ENCODE results near the gene PPP1R9A.

DNA sequence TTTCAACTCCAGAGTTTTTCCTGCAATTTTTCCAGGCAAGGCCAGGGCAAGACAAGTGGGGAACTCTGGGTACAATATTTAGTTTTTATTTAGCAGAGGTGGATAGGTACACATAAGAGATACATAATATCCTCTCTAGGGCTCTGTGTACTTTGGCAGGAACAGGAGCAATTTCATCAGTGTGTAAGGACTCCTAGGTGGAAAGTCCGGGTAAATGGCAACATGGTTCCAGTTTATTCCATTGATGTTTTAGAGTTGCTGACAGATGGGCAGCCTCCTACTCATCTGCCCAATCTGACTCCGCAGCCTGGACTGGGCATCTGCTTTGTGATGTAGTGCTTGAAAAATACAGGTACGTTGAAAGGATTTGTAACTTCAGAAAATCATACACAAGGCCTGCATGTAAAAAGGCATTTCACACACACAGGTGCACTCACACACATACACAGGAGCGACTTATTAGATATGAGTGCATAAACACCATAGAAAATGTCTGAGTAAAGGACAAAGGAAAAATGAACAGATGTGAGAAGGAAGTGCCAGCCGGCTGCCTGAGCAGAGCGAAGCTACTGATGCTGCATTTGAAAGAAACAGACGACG lies 411.2 kb downstream of the PPP1R9A start:
- TF ChIP-seq, protein P1, sequence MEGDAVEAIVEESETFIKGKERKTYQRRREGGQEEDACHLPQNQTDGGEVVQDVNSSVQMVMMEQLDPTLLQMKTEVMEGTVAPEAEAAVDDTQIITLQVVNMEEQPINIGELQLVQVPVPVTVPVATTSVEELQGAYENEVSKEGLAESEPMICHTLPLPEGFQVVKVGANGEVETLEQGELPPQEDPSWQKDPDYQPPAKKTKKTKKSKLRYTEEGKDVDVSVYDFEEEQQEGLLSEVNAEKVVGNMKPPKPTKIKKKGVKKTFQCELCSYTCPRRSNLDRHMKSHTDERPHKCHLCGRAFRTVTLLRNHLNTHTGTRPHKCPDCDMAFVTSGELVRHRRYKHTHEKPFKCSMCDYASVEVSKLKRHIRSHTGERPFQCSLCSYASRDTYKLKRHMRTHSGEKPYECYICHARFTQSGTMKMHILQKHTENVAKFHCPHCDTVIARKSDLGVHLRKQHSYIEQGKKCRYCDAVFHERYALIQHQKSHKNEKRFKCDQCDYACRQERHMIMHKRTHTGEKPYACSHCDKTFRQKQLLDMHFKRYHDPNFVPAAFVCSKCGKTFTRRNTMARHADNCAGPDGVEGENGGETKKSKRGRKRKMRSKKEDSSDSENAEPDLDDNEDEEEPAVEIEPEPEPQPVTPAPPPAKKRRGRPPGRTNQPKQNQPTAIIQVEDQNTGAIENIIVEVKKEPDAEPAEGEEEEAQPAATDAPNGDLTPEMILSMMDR (conservative IDR thresholded peaks at IDR 0.05; ENCODE audit: low read depth, low read length) = no peak
- no peak for TF ChIP-seq EZH2 (IDR thresholded peaks at IDR 0.05; ENCODE audit: borderline replicate concordance, low read depth, low read length, poor library complexity, severe bottlenecking)
